HG03025 (cell line): ENCODE data around the gene TRMT10C.

Source experiments
- ATAC-seq: cut with Tn5 transposase; IDR thresholded peaks from one replicate; pipeline ENCODE4 v1.9.1; 2021; ENCODE audit warnings: mild to moderate bottlenecking, moderate library complexity; ENCODE audit not compliant: unreplicated experiment, low FRiP score

TRMT10C gene

GRCh38 chr3:101615525-101615924 lies 53.9 kb downstream of the TRMT10C start:
- no peak for ATAC-seq
